ENCODE results near the gene MPPED1. TPM values are rescaled to one million over a fixed set of nuclear protein-coding genes. Genes with fewer than 3 reads are reported as not detected.

Gene MPPED1
- polyA plus RNA-seq, 1 of the 3 experiments (the other 2 are of a cell fraction): 0.03 TPM

DNA sequence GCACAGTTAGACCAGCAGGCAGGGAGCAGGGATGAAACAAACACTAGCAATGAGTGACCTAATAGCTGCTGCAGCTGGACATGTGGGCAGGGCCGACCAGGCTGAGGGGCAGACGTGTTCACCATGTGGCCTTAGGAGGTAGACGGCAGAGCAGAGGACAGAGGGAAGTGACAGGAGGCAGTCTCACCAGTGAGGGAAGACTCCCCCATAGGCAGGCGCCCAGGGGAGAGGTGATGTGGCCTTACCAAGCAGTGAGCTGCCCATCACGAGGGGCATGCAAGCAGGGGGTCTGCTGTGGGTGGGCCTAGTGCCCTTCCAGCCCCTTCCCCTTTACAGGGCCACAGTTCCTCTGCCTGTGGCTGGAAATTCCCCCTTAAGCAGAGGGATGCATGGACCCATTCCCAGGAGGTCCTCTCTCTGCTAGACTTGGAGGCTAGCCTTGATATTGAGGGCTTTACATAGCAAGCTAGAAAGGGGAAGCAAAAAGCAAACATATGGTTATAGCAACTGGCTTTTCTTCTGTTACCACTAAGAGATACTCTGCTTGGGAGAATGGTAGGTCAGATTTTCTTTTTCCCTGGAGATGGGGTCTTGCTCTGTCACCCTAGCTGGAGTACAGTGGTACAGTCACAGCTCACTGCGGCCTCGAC is 67.6 kb downstream of the MPPED1 start:
- Histone ChIP-seq H3K9ac (no peak overlapping the region), H3K36me3 (replicated peaks in 1 of 2; ENCODE audit: control insufficient read depth in 1 of 2, insufficient read depth in 2 of 2, low read length in 1 of 2) (no peaks in the 10 kb centered on the region), H3K27ac (ENCODE audit: low read depth in 2 of 2, low read length in 1 of 2) (no peak overlapping the region), H4K20me1 (ENCODE audit: insufficient read depth) (no peaks in the 10 kb centered on the region), H3K27me3 (ENCODE audit: insufficient read depth) (no peaks in the 10 kb centered on the region), H3K9me3 (no peaks in the 10 kb centered on the region), H3F3A (replicated peaks; ENCODE audit: insufficient read depth) (no peaks in the 10 kb centered on the region), H3K9me2 (no peaks in the 10 kb centered on the region), H3K4me2 (no peak overlapping the region), H2AFZ (ENCODE audit: low read depth) (no peak overlapping the region), H3K4me1 (ENCODE audit: control insufficient read depth in 1 of 2, insufficient read depth in 2 of 2, low read depth in 1 of 2, low read length in 1 of 2) (no peaks in the 10 kb centered on the region), H3K79me2 (ENCODE audit: insufficient read depth) (no peaks in the 10 kb centered on the region), H3K4me3 (ENCODE audit: low read depth in 2 of 2, low read length in 1 of 2) (no peak overlapping the region)
- 65% methylated on average over 2 of the region's 7 CpGs for WGBS (ENCODE audit: low lambda C conversion rate)
- CTCF ChIA-PET: no interaction called here
- POLR2A ChIA-PET: no interaction called here
- TF ChIP-seq MAX (IDR thresholded peaks at IDR 0.05; ENCODE audit: low read depth) (no peak), NRF1 (IDR thresholded peaks at IDR 0.05; ENCODE audit: low read depth, low read length) (no peak)
- no peak for DNase-seq

- no peaks in the 10 kb centered on the region for H3K9me2 ChIP-seq
- H3K27me3 ChIP-seq (ENCODE audit: insufficient read depth): no peaks in the 10 kb centered on the region
- no peaks in the 10 kb centered on the region for H3K9me3 ChIP-seq
- no peak overlapping the region for H3K4me2 ChIP-seq
- CTCF ChIA-PET: no interaction called here
- no peak for TF ChIP-seq MXI1 (IDR thresholded peaks at IDR 0.05; ENCODE audit: low read depth, low read length)
- TF ChIP-seq TAF1 (IDR thresholded peaks at IDR 0.05; ENCODE audit: borderline replicate concordance, low read depth, low read length): no peak
- no peak for TF ChIP-seq GABPA (IDR thresholded peaks at IDR 0.05; ENCODE audit: low read depth)
- TF ChIP-seq RXRA (IDR thresholded peaks at IDR 0.05; ENCODE audit: borderline replicate concordance, low read depth): no peak
- no peak for TF ChIP-seq SIN3A (IDR thresholded peaks at IDR 0.05; ENCODE audit: borderline replicate concordance, low read depth, low read length)
- no peak for TF ChIP-seq ZBTB33 (IDR thresholded peaks at IDR 0.05; ENCODE audit: borderline replicate concordance, low read depth)
- no peak for TF ChIP-seq YY1 (IDR thresholded peaks at IDR 0.05; ENCODE audit: low read depth)
- TF ChIP-seq TEAD4 (IDR thresholded peaks at IDR 0.05; ENCODE audit: borderline replicate concordance, insufficient read depth): no peak
- no peak for TF ChIP-seq EZH2phosphoT487 (IDR thresholded peaks at IDR 0.05; ENCODE audit: borderline replicate concordance, low read depth)
- POLR2A ChIA-PET: no interaction called here
- H3F3A ChIP-seq (replicated peaks; ENCODE audit: insufficient read depth): no peaks in the 10 kb centered on the region
- H2AFZ ChIP-seq (ENCODE audit: low read depth): no peak overlapping the region
- no peak overlapping the region for H3K9ac ChIP-seq
- DNase-seq: no peak
- H4K20me1 ChIP-seq (ENCODE audit: insufficient read depth): no peaks in the 10 kb centered on the region
- no peaks in the 10 kb centered on the region for H3K4me1 ChIP-seq (ENCODE audit: control insufficient read depth in 1 of 2, insufficient read depth in 2 of 2, low read depth in 1 of 2, low read length in 1 of 2)
- H3K36me3 ChIP-seq (replicated peaks in 1 of 2; ENCODE audit: control insufficient read depth in 1 of 2, insufficient read depth in 2 of 2, low read length in 1 of 2): no peaks in the 10 kb centered on the region
- H3K4me3 ChIP-seq (ENCODE audit: low read depth in 2 of 2, low read length in 1 of 2): no peak overlapping the region
- H3K27ac ChIP-seq (ENCODE audit: low read depth in 2 of 2, low read length in 1 of 2): no peak overlapping the region
- H3K79me2 ChIP-seq (ENCODE audit: insufficient read depth): no peaks in the 10 kb centered on the region
- 84% methylated on average over 3 of the region's 7 CpGs for WGBS (ENCODE audit: low lambda C conversion rate)
Observed at GRCh38 chr22:43479962-43480361, 68.1 kb downstream of the MPPED1 start.
